ENCODE results near the gene PTPRE. TPM values are rescaled to one million over a fixed set of nuclear protein-coding genes. Genes with fewer than 3 reads are reported as not detected.

The PTPRE gene
- total RNA-seq, 1 donor from 2014 or later, result 20.9 TPM

GRCh38 chr10:127959428-127959827, 52.5 kb downstream of the PTPRE start:
- no peak for DNase-seq

GRCh38 chr10:127961071-127961470, 54.2 kb downstream of the PTPRE start:
- DNase-seq, result no peak

GRCh38 chr10:127962205-127962604, 55.3 kb downstream of the PTPRE start:
- DNase-seq, result no peak

- DNase-seq, result no peak
Measured at GRCh38 chr10:127963136-127963535, 56.2 kb downstream of the PTPRE start.

GRCh38 chr10:127964621-127965020, 57.7 kb downstream of the PTPRE start:
- no peak for DNase-seq

- DNase-seq, result no peak
Measured at GRCh38 chr10:127966875-127967274, 60.0 kb downstream of the PTPRE start.

- no peak for DNase-seq
Measured at GRCh38 chr10:127968027-127968441, 61.1 kb downstream of the PTPRE start.

GRCh38 chr10:127968659-127969058, 61.8 kb downstream of the PTPRE start:
- DNase-seq, result no peak

- no peak for DNase-seq
Measured at GRCh38 chr10:127971101-127971946, 64.4 kb downstream of the PTPRE start.

- no peak for DNase-seq
Measured at GRCh38 chr10:127971963-127972615, 65.2 kb downstream of the PTPRE start.

- no peak for DNase-seq
Measured at GRCh38 chr10:127972751-127973357, 66.0 kb downstream of the PTPRE start.

GRCh38 chr10:127973791-127974311, 66.9 kb downstream of the PTPRE start:
- no peak for DNase-seq

- DNase-seq, result no peak
Measured at GRCh38 chr10:127974911-127975310, 68.0 kb downstream of the PTPRE start.

GRCh38 chr10:127976286-127976685, 69.4 kb downstream of the PTPRE start:
- peak; percentile 52 for DNase-seq

GRCh38 chr10:127976701-127977356, 69.9 kb downstream of the PTPRE start:
- no peak for DNase-seq

GRCh38 chr10:127977357-127978009, 70.6 kb downstream of the PTPRE start:
- DNase-seq, result peak; percentile 45

- no peak for DNase-seq
Measured at GRCh38 chr10:127978481-127978880, 71.6 kb downstream of the PTPRE start.

- DNase-seq, result no peak
Measured at GRCh38 chr10:127979045-127979444, 72.1 kb downstream of the PTPRE start.

- no peak for DNase-seq
Measured at GRCh38 chr10:127979566-127979965, 72.7 kb downstream of the PTPRE start.

GRCh38 chr10:127980898-127981297, 74.0 kb downstream of the PTPRE start:
- no peak for DNase-seq

- no peak for DNase-seq
Measured at GRCh38 chr10:127982601-127983000, 75.7 kb downstream of the PTPRE start.
